Measurements from ENCODE around the gene TRABD2B.

Gene TRABD2B

DNA sequence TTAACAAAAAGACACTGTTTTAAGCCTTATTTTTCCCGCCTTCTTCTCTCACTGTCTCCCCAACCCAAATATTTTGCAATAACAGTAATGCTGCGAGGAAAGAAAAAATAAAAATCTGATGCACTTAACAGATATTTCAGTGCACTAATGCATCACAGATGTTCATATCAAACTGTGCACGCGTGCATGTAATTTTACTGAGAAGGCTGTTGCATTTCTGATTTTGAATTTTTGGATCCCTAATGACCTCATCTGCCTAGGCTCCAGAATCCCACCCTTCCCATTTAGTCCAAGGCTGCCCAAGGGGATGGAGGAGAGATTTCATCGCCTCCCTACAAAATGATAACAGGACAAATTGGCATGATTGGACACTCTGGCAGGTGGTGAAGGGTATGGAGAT is 5.5 kb downstream of the TRABD2B start:
- TF ChIP-seq USF1 (IDR thresholded peaks at IDR 0.05) (no peak), ZBTB7A (IDR thresholded peaks at IDR 0.05; ENCODE audit: low read depth) (no peak), NFIC (IDR thresholded peaks at IDR 0.05) (no peak), CEBPB (IDR thresholded peaks at IDR 0.05) (no peak), EP300 (IDR thresholded peaks at IDR 0.05; ENCODE audit: borderline replicate concordance) (no peak), YY1 (IDR thresholded peaks at IDR 0.05; ENCODE audit: low read depth) (no peak), EGR1 (IDR thresholded peaks at IDR 0.05) (no peak)

DNA sequence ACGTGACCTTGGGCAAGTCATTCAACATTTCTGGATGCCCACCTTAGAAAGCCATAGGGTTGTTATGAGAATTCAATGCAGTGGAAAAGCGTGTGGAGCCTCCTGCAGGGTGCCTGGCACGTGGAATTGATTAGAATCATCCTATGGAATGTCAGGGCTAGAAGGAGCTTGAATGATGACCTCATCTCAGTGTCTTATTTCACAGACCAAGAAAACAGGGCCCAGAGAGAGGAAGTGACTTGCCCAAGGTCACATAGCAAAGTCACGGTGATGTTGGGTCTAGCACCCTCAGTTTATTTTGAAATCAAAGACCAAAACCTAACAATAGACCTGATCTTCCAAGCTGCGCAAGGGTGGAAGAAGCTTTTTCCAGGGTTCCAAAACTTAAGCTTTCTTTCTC is 6.0 kb downstream of the TRABD2B start:
- no peak for TF ChIP-seq FOXM1 (IDR thresholded peaks at IDR 0.05; ENCODE audit: borderline replicate concordance, low read depth)
- 0 out of 2 replicates have a peak, but pooled peaks have one; percentile 35 for TF ChIP-seq USF1 (IDR thresholded peaks at IDR 0.05)
- TF ChIP-seq, protein P1, sequence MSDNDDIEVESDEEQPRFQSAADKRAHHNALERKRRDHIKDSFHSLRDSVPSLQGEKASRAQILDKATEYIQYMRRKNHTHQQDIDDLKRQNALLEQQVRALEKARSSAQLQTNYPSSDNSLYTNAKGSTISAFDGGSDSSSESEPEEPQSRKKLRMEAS (IDR thresholded peaks at IDR 0.05) = 0 out of 2 replicates have a peak, but pooled peaks have one; percentile 8
- no peak for TF ChIP-seq EP300 (IDR thresholded peaks at IDR 0.05; ENCODE audit: borderline replicate concordance)
- no peak for TF ChIP-seq EGR1 (IDR thresholded peaks at IDR 0.05)
- TF ChIP-seq CREB1 (IDR thresholded peaks at IDR 0.05; ENCODE audit: low read depth) = no peak
- TF ChIP-seq RAD21 (IDR thresholded peaks at IDR 0.05; ENCODE audit: low read depth) = no peak
- TF ChIP-seq TCF12 (IDR thresholded peaks at IDR 0.05; ENCODE audit: low read depth) = no peak
- TF ChIP-seq REST (IDR thresholded peaks at IDR 0.05; ENCODE audit: low read depth) = no peak

- no peak for TF ChIP-seq RAD21 (IDR thresholded peaks at IDR 0.05; ENCODE audit: low read depth)
- no peak for TF ChIP-seq REST (IDR thresholded peaks at IDR 0.05; ENCODE audit: low read depth)
- TF ChIP-seq YY1 (IDR thresholded peaks at IDR 0.05; ENCODE audit: low read depth) = no peak
- TF ChIP-seq EGR1 (IDR thresholded peaks at IDR 0.05) = no peak
- TF ChIP-seq NFIC (IDR thresholded peaks at IDR 0.05) = no peak
- TF ChIP-seq CEBPB (IDR thresholded peaks at IDR 0.05) = no peak
- TF ChIP-seq, protein P1 (IDR thresholded peaks at IDR 0.05) = no peak
- no peak for TF ChIP-seq FOXM1 (IDR thresholded peaks at IDR 0.05; ENCODE audit: borderline replicate concordance, low read depth)
- TF ChIP-seq CREB1 (IDR thresholded peaks at IDR 0.05; ENCODE audit: low read depth) = no peak
- no peak for TF ChIP-seq TCF12 (IDR thresholded peaks at IDR 0.05; ENCODE audit: low read depth)
- no peak for TF ChIP-seq TEAD4 (IDR thresholded peaks at IDR 0.05)
- no peak for TF ChIP-seq ZBTB7A (IDR thresholded peaks at IDR 0.05; ENCODE audit: low read depth)
- TF ChIP-seq TAF1 (IDR thresholded peaks at IDR 0.05; ENCODE audit: low read depth) = no peak
- no peak for TF ChIP-seq USF1 (IDR thresholded peaks at IDR 0.05)
- no peak for TF ChIP-seq EP300 (IDR thresholded peaks at IDR 0.05; ENCODE audit: borderline replicate concordance)
Measured at GRCh38 chr1:47990286-47990685, 6.9 kb downstream of the TRABD2B start.

- no peak for TF ChIP-seq EGR1 (IDR thresholded peaks at IDR 0.05)
Measured at GRCh38 chr1:47987601-47988000, 9.6 kb downstream of the TRABD2B start.

- no peak for TF ChIP-seq EGR1 (IDR thresholded peaks at IDR 0.05)
- TF ChIP-seq CEBPB (IDR thresholded peaks at IDR 0.05) = no peak
Measured at GRCh38 chr1:47986761-47987200, 10.4 kb downstream of the TRABD2B start.

GRCh38 chr1:47985018-47985417 is 12.2 kb downstream of the TRABD2B start:
- no peak for TF ChIP-seq CEBPB (IDR thresholded peaks at IDR 0.05)
- no peak for TF ChIP-seq FOXM1 (IDR thresholded peaks at IDR 0.05; ENCODE audit: borderline replicate concordance, low read depth)
- TF ChIP-seq TEAD4 (IDR thresholded peaks at IDR 0.05) = no peak
- TF ChIP-seq TCF12 (IDR thresholded peaks at IDR 0.05; ENCODE audit: low read depth) = no peak
- no peak for TF ChIP-seq RAD21 (IDR thresholded peaks at IDR 0.05; ENCODE audit: low read depth)
- no peak for TF ChIP-seq YY1 (IDR thresholded peaks at IDR 0.05; ENCODE audit: low read depth)
- TF ChIP-seq REST (IDR thresholded peaks at IDR 0.05; ENCODE audit: low read depth) = no peak
- TF ChIP-seq USF1 (IDR thresholded peaks at IDR 0.05) = no peak
- no peak for TF ChIP-seq EP300 (IDR thresholded peaks at IDR 0.05; ENCODE audit: borderline replicate concordance)
- TF ChIP-seq ZBTB7A (IDR thresholded peaks at IDR 0.05; ENCODE audit: low read depth) = no peak
- no peak for TF ChIP-seq NFIC (IDR thresholded peaks at IDR 0.05)
- no peak for TF ChIP-seq EGR1 (IDR thresholded peaks at IDR 0.05)
- TF ChIP-seq, protein P1 (IDR thresholded peaks at IDR 0.05) = no peak
- no peak for TF ChIP-seq TAF1 (IDR thresholded peaks at IDR 0.05; ENCODE audit: low read depth)
- no peak for TF ChIP-seq CREB1 (IDR thresholded peaks at IDR 0.05; ENCODE audit: low read depth)
